H9 (cell line): Measurements from ENCODE around the gene PRRX1. TPM values are rescaled to one million over a fixed set of nuclear protein-coding genes. Genes with fewer than 3 reads are reported as not detected.

Source experiments
- DNase-seq: peaks from one replicate; pipeline ENCODE4 v3.0.0-alpha.2; 2017
- H2AFZ ChIP-seq: one replicate; pipeline ENCODE4 v1.6.1; 2013; ENCODE audit warnings: mild to moderate bottlenecking, low read length, control low read depth, moderate library complexity
- H2AK5ac ChIP-seq: 2 replicates; pipeline ENCODE4 v1.6.1; 2013; ENCODE audit warnings: low read length, control low read depth, mixed read lengths; ENCODE audit not compliant: insufficient read length
- H2BK120ac ChIP-seq: one replicate; pipeline ENCODE4 v1.6.1; 2013; ENCODE audit warnings: low read depth, mild to moderate bottlenecking, low read length, control low read depth, inconsistent platforms; ENCODE audit not compliant: poor library complexity, severe bottlenecking
- H2BK12ac ChIP-seq: 2 replicates; pipeline ENCODE4 v1.6.1; 2013; ENCODE audit warnings: low read length, control low read depth, mixed read lengths, low read depth; ENCODE audit not compliant: insufficient read length
- H2BK15ac ChIP-seq: 2 replicates; pipeline ENCODE4 v1.6.1; 2013; ENCODE audit warnings: low read depth, low read length, control low read depth
- H2BK20ac ChIP-seq: one replicate; pipeline ENCODE4 v1.6.1; 2013; ENCODE audit warnings: low read depth, mild to moderate bottlenecking, low read length, control low read depth, inconsistent platforms; ENCODE audit not compliant: poor library complexity, severe bottlenecking
- H2BK5ac ChIP-seq: 2 replicates; pipeline ENCODE4 v1.6.1; 2013; ENCODE audit warnings: low read length, control low read depth, mixed read lengths; ENCODE audit not compliant: insufficient read length
- H3K14ac ChIP-seq: 2 replicates; pipeline ENCODE4 v1.6.1; 2013; ENCODE audit warnings: low read length, control low read depth; ENCODE audit not compliant: insufficient read depth
- H3K18ac ChIP-seq: 2 replicates; pipeline ENCODE4 v1.6.1; 2013; ENCODE audit warnings: low read depth, mild to moderate bottlenecking, mixed read lengths, low read length, control low read depth; ENCODE audit not compliant: insufficient read length
- H3K23ac ChIP-seq: 2 replicates; pipeline ENCODE4 v1.6.1; 2013; ENCODE audit warnings: low read length, control low read depth, mixed read lengths, low read depth; ENCODE audit not compliant: insufficient read length
- H3K23me2 ChIP-seq: 2 replicates; pipeline ENCODE4 v1.6.1; 2013; ENCODE audit warnings: low read depth, mild to moderate bottlenecking, mixed read lengths, low read length, control low read depth; ENCODE audit not compliant: insufficient read length, poor library complexity, severe bottlenecking
- H3K27ac ChIP-seq: 2 replicates; pipeline ENCODE4 v1.5.1; 2013; ENCODE audit warnings: low read length, control low read depth, mixed read lengths, low read depth; ENCODE audit not compliant: insufficient read length
- H3K27me3 ChIP-seq: 2 replicates; pipeline ENCODE4 v1.6.1; 2013; ENCODE audit warnings: low read length, control low read depth, inconsistent platforms; ENCODE audit not compliant: insufficient read depth
- H3K4ac ChIP-seq: 2 replicates; pipeline ENCODE4 v1.6.1; 2013; ENCODE audit warnings: low read depth, mild to moderate bottlenecking, control low read depth, inconsistent platforms, low read length, moderate library complexity
- H3K4me1 ChIP-seq: 2 replicates; pipeline ENCODE4 v1.6.1; 2013; ENCODE audit warnings: low read length, control low read depth, inconsistent platforms; ENCODE audit not compliant: insufficient read depth
- H3K4me2 ChIP-seq: 2 replicates; pipeline ENCODE4 v1.6.1; 2013; ENCODE audit warnings: low read length, control low read depth, mixed read lengths; ENCODE audit not compliant: insufficient read length, insufficient read depth
- H3K56ac ChIP-seq: 2 replicates; pipeline ENCODE4 v1.6.1; 2013; ENCODE audit warnings: low read depth, mild to moderate bottlenecking, mixed read lengths, low read length, control low read depth; ENCODE audit not compliant: insufficient read length
- H3K79me1 ChIP-seq: 2 replicates; pipeline ENCODE4 v1.6.1; 2013; ENCODE audit warnings: low read depth, mild to moderate bottlenecking, moderate library complexity, low read length, control low read depth, inconsistent platforms; ENCODE audit not compliant: insufficient read depth, poor library complexity, severe bottlenecking
- H3K79me2 ChIP-seq: 2 replicates; pipeline ENCODE4 v1.6.1; 2013; ENCODE audit warnings: low read length, control low read depth, inconsistent platforms; ENCODE audit not compliant: insufficient read depth
- H3K9ac ChIP-seq: 2 replicates; pipeline ENCODE4 v1.6.1; 2013; ENCODE audit warnings: low read length, control low read depth, mixed read lengths; ENCODE audit not compliant: insufficient read length; ENCODE audit errors: extremely low read depth
- H3K9me3 ChIP-seq: one replicate; pipeline ENCODE4 v1.6.1; 2013; ENCODE audit warnings: low read depth, low read length, inconsistent platforms; ENCODE audit not compliant: control insufficient read depth
- H3T11ph ChIP-seq: one replicate; pipeline ENCODE4 v1.6.1; 2013; ENCODE audit warnings: mild to moderate bottlenecking, low read length, control low read depth, inconsistent platforms
- H4K20me1 ChIP-seq: one replicate; pipeline ENCODE4 v1.6.1; 2013; ENCODE audit not compliant: control insufficient read depth, insufficient read length, insufficient read depth
- H4K5ac ChIP-seq: 2 replicates; pipeline ENCODE4 v1.6.1; 2013; ENCODE audit warnings: low read depth, mild to moderate bottlenecking, mixed read lengths, low read length, control low read depth; ENCODE audit not compliant: insufficient read length
- H4K8ac ChIP-seq: replicated peaks from 2 replicates; pipeline ENCODE4 v1.6.1; 2013; ENCODE audit warnings: low read length, control low read depth, mixed read lengths, low read depth; ENCODE audit not compliant: insufficient read length
- H4K91ac ChIP-seq: 2 replicates; pipeline ENCODE4 v1.6.1; 2013; ENCODE audit warnings: low read depth, mild to moderate bottlenecking, moderate library complexity, mixed read lengths, low read length, control low read depth; ENCODE audit not compliant: insufficient read length
- H3K27ac Mint-ChIP-seq, 3 experiments: 2 replicates in 2 of 3; 3 replicates in 1 of 3; pipeline ENCODE4 v1.8.0; 2020 to 2021; ENCODE audit warnings: mixed read lengths in 3 of 3, mild to moderate bottlenecking in 1 of 3, moderate library complexity in 1 of 3
- H3K27me3 Mint-ChIP-seq: 2 replicates; pipeline ENCODE4 v1.8.0; 2021; ENCODE audit warnings: low read depth, mild to moderate bottlenecking, moderate library complexity, mixed read lengths
- H3K36me3 Mint-ChIP-seq, 3 experiments: 2 replicates in 2 of 3; 3 replicates in 1 of 3; pipeline ENCODE4 v1.8.0; 2020 to 2021; ENCODE audit warnings: low read depth in 3 of 3, mixed read lengths in 3 of 3; ENCODE audit not compliant: insufficient read depth in 1 of 3
- H3K4me1 Mint-ChIP-seq, 2 experiments: 2 replicates each; pipeline ENCODE4 v1.8.0; 2020; ENCODE audit warnings: mixed read lengths in 2 of 2
- H3K4me3 Mint-ChIP-seq, 2 experiments: 2 replicates in 1 of 2; 3 replicates in 1 of 2; pipeline ENCODE4 v1.8.0; 2020 to 2021; ENCODE audit warnings: mild to moderate bottlenecking in 2 of 2, mixed read lengths in 2 of 2, moderate library complexity in 1 of 2
- H3K9me3 Mint-ChIP-seq, 2 experiments: 2 replicates in 1 of 2; 3 replicates in 1 of 2; pipeline ENCODE4 v1.8.0; 2020; ENCODE audit warnings: mild to moderate bottlenecking in 2 of 2, mixed read lengths in 2 of 2, moderate library complexity in 1 of 2
- WGBS: extraction: QIAGEN DNeasy Blood & Tissue Kit; methylation state at CpG from one replicate; pipeline ENCODE4 v1.1.7; 2013; ENCODE audit warnings: missing lambda C conversion rate, low lambda C conversion rate, mixed read lengths; ENCODE audit not compliant: insufficient read length; ENCODE audit errors: extremely low coverage; 5-methylcytosine and 5-hydroxymethylcytosine counted together
- total RNA-seq: library from RNA; stranded (reverse); gene quantifications from 2 replicates; pipeline ENCODE4 v1.2.1, GENCODE V29; 2021
- TF ChIP-seq, protein P1 (sequence below): fragments of 200-600 bp; sonication (generic); conservative IDR thresholded peaks from 3 replicates; pipeline ENCODE4 v1.8.0; 2021; ENCODE audit warnings: antibody characterized with exemption, mild to moderate bottlenecking

The PRRX1 gene
- total RNA-seq, 1 experiment from 2014 or later: not detected

DNA sequence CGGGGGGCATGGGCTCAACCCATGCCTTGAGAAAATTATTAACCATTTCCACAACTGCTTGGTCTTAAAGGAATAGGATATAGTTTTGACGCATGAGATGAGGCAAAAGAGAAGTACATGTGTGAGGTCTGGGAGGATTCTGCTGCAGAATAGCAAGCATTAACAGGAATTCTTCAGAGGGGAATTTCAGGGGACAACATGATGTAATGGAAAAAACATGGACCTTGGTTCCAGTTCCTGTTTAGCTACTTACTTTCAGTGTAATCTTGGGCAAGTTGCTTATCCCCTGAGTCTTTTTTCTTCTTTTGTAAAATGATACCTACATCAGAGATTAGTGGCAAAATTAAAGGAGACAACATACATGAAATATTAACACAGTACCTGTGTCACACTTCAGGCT lies 85.6 kb downstream of the PRRX1 start:
- no peak overlapping the region for H3K4me2 ChIP-seq
- H2AFZ ChIP-seq: no peak overlapping the region
- no peak for DNase-seq
- no peak overlapping the region for H2BK120ac ChIP-seq
- H3K4me1 ChIP-seq: no peaks in the 10 kb centered on the region
- no peak overlapping the region for H2BK5ac ChIP-seq
- no peak overlapping the region for H2BK12ac ChIP-seq
- Mint-ChIP-seq H3K27ac (no peak overlapping the region), H3K4me1 (no peaks in the 10 kb centered on the region), H3K36me3 (no peaks in the 10 kb centered on the region), H3K4me3 (no peak overlapping the region), H3K27me3 (peaks cover 2% of the 10 kb centered on the region; the same call in 1 of the 2 replicates), H3K9me3 (no peaks in the 10 kb centered on the region)
- TF ChIP-seq, protein P1, sequence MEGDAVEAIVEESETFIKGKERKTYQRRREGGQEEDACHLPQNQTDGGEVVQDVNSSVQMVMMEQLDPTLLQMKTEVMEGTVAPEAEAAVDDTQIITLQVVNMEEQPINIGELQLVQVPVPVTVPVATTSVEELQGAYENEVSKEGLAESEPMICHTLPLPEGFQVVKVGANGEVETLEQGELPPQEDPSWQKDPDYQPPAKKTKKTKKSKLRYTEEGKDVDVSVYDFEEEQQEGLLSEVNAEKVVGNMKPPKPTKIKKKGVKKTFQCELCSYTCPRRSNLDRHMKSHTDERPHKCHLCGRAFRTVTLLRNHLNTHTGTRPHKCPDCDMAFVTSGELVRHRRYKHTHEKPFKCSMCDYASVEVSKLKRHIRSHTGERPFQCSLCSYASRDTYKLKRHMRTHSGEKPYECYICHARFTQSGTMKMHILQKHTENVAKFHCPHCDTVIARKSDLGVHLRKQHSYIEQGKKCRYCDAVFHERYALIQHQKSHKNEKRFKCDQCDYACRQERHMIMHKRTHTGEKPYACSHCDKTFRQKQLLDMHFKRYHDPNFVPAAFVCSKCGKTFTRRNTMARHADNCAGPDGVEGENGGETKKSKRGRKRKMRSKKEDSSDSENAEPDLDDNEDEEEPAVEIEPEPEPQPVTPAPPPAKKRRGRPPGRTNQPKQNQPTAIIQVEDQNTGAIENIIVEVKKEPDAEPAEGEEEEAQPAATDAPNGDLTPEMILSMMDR: no peak
- no peak overlapping the region for H2AK5ac ChIP-seq
- H3K4ac ChIP-seq: no peak overlapping the region
- no peak overlapping the region for H2BK15ac ChIP-seq
- H3T11ph ChIP-seq: no peak overlapping the region
- no peaks in the 10 kb centered on the region for H3K79me1 ChIP-seq
- no peaks in the 10 kb centered on the region for H3K23me2 ChIP-seq
- no peak overlapping the region for H4K5ac ChIP-seq
- no peak overlapping the region for H3K23ac ChIP-seq
- WGBS: no CpG with 5 or more reads among the region's 2 CpGs
- H4K91ac ChIP-seq: no peak overlapping the region
- H3K9me3 ChIP-seq: no peaks in the 10 kb centered on the region
- H3K27me3 ChIP-seq: no peaks in the 10 kb centered on the region
- no peaks in the 10 kb centered on the region for H4K20me1 ChIP-seq
- no peaks in the 10 kb centered on the region for H3K79me2 ChIP-seq
- no peak overlapping the region for H3K18ac ChIP-seq
- no peak overlapping the region for H3K56ac ChIP-seq
- H4K8ac ChIP-seq: no peak overlapping the region
- no peak overlapping the region for H2BK20ac ChIP-seq
- no peak overlapping the region for H3K14ac ChIP-seq
- H3K27ac ChIP-seq: no peak overlapping the region
- H3K9ac ChIP-seq: no peak overlapping the region
